H54 (cell line): ENCODE measurements around the gene TKT.
A peak's percentile ranks its signal among the peaks of the same experiment; 100 is the strongest.

Experiments used
- DNase-seq: peaks from one replicate; pipeline ENCODE4 v3.0.0; 2011; ENCODE audit warnings: low spot score, mixed read lengths; ENCODE audit not compliant: insufficient read length
- FAIRE-seq: peaks from 3 replicates; lab custom pipeline; 2011; peaks lifted over from hg19 to GRCh38; lab: Jason Lieb, UNC
- POLR2A ChIP-seq: IDR thresholded peaks from 2 replicates; pipeline ENCODE4 v1.6.1; 2011; ENCODE audit warnings: low read depth, mild to moderate bottlenecking, low read length

TKT gene

GRCh38 chr3:53240989-53241972, 14.5 kb downstream of the TKT start:
- TF ChIP-seq POLR2A = no peak
- no peak for FAIRE-seq
- no peak for DNase-seq

DNA sequence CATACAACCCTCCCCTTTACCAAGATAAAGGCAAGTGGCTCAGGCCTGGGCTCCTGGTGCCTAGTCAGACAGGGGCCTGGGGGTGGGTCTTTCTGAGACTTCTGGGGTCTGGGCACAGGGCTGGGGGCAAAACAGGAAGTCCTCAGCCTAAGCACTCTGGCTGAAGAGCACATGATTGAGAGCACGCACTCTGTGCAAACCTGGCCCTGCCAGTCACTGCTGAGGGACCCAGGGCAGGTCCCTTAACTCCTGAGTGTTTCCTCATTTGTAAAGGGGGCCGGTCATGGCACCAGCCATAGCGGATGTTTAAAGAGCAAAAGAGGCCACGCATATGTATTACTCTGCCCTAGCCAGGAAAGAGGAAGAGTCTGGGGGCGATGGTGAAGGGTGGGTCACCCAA, 16.0 kb downstream of the TKT start:
- no peak for TF ChIP-seq POLR2A
- no peak for FAIRE-seq

GRCh38 chr3:53238886-53239285, 16.9 kb downstream of the TKT start:
- no peak for TF ChIP-seq POLR2A
- DNase-seq = no peak
- FAIRE-seq = no peak

More for the DNA sequence above, 16.0 kb downstream of the TKT start:
- no peak for DNase-seq

- FAIRE-seq (peak; percentile 86), DNase-seq (peak; percentile 81)
- peak; percentile 33; the same call in 1 of the 2 replicates for TF ChIP-seq POLR2A
These were observed 17.6 kb downstream of the TKT start for GRCh38 chr3:53238051-53238850.

- TF ChIP-seq POLR2A = no peak
- FAIRE-seq = peak; percentile 55
- peak; percentile 86 for DNase-seq
These were observed 19.5 kb downstream of the TKT start for GRCh38 chr3:53236112-53236841.

- DNase-seq (no peak), FAIRE-seq (no peak)
- TF ChIP-seq POLR2A = no peak
These were observed 20.3 kb downstream of the TKT start for GRCh38 chr3:53235545-53235944.

- DNase-seq (no peak), FAIRE-seq (no peak)
- TF ChIP-seq POLR2A = no peak
These were observed 21.0 kb downstream of the TKT start for GRCh38 chr3:53234841-53235232.

- DNase-seq (no peak), FAIRE-seq (no peak)
- TF ChIP-seq POLR2A = no peak
These were observed 21.5 kb downstream of the TKT start for GRCh38 chr3:53234130-53234840.

- no peak for DNase-seq
- no peak for TF ChIP-seq POLR2A
- no peak for FAIRE-seq
These were observed 23.0 kb downstream of the TKT start for GRCh38 chr3:53232641-53233377.

DNA sequence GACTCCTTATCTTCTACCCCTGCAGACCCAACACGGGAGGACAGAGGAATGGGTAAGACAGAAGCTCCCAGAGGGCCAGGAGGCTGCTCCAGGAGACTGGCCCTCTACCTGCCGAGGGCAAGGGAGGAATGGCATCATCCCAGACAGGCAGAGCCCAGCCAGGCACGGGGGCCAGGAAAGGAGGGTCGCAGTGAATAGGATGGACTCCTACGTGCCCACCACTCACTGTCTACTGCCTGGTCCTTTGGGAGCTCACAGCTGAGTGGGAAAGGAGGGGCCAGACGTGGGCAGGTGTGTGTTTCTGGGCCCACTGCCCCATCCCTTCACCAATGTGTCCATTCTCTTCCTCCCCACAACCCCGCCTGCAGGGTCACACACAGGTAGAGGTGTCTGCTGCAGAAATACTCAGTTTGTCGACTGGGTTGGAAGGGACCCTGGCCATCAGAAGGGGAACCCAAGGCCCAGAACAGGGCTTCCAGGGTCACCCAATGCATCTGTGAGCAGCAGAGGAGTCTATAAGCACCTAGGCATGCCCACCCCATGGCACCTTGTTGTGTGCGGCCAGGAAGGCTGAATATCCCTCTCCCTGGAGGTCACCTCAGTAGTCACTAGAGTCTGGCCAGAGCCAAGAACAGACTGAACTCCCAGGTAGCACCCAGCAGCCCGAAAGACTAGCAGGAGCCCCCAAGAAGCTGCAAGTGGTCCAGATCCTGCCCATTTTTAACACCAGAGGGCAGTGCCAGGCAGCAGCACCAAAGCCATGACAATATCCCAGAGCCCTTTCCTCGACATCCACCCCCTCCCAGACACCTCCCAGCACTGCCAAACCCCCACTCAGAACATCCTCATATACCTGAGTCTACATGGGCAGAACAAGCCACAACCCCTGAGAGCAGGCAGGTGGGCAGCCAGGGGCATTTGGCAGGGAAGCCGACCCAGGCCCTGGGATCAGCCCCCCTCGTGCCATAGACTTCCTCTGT, 24.0 kb downstream of the TKT start:
- no peak for TF ChIP-seq POLR2A
- no peak for DNase-seq
- no peak for FAIRE-seq

- TF ChIP-seq POLR2A = no peak
- DNase-seq (no peak), FAIRE-seq (no peak)
These were observed 25.0 kb downstream of the TKT start for GRCh38 chr3:53230789-53231188.
